Limb (tissue), 2 donors: Measurements from ENCODE around the gene PRSS36.

ENCODE experiments used
- DNase-seq, 2 donors: peaks; one replicate each; pipeline ENCODE4 v3.0.0-alpha.2; 2016; ENCODE audit errors: extremely low spot score in 2 of 2

PRSS36 gene

DNA sequence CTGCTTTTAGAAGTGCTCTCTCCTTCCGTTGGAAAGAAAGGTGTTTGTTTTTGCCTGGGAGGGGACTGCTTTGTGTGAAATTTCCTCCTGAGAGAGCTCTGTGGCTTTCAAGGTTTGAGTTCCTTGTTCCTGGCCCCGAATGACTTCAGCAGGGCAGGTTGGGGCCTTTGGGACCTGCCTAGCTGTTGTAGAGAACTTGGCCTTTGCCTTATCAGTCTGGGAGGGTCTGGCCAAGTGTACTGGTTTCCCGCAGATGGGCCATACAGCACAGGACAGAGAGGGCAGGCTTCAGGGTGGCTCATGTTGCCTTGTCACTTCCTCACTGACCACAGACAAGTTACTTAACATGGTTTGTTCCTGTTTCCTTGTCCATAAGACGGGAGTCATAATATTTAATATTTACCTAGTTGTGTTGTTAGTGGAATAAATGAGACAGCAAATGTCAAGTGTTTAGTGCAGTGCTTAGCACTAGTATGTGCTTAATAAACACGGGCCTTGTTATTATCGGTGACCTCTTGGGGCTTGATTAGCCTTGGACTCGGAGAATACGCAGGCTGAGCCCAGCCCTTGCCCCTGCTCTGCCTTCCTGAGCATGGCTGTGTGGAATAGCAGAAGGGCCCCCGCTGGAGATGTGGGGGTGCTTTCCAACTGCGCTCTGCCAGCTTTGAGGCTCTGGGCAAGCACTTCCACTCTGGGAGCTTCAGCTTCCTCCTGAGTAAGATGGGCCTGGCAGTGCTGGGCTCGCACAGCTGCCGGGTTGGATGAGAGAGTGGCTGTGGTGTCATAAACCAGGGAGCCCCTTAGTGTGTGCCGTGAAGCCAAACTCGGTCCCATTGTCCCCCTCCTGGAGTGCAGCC lies 20.9 kb downstream of the PRSS36 start:
- no peak for DNase-seq

DNA sequence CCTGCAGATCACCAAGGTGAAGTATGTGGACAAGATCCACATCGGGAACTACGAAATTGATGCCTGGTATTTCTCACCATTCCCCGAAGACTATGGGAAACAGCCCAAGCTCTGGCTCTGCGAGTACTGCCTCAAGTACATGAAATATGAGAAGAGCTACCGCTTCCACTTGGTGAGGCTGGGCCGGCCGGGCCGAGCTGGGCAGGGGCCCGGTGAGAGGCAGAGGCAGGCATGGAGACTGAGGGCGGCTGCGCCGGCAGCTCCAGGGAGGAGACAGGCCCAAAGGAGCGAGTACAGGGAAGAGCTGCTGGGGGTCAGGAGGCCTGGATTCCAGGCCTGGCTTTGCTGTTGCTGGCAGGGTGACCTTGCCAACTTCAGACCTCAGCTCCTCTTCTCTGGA lies 22.7 kb downstream of the PRSS36 start:
- no peak for DNase-seq

DNA sequence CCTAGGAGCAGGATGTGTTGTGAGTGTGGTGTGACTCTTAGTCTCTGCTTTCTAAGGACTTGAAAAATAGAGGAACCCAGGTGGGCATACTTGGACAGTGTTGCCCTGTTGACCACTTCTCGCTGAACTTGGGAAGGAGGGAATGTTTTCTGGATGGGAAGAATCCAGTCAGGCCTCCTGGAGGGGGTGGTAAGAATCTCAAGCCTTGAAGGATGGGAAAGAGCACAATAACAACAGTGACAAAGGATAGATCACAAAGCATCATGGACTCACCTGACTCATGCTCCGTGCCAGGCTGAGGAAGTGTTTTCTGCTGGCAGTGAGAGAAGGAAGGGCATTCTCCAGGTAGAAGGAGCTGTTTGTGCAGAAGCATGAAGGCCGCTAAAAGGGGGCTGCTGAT lies 24.0 kb downstream of the PRSS36 start:
- no peak for DNase-seq

DNA sequence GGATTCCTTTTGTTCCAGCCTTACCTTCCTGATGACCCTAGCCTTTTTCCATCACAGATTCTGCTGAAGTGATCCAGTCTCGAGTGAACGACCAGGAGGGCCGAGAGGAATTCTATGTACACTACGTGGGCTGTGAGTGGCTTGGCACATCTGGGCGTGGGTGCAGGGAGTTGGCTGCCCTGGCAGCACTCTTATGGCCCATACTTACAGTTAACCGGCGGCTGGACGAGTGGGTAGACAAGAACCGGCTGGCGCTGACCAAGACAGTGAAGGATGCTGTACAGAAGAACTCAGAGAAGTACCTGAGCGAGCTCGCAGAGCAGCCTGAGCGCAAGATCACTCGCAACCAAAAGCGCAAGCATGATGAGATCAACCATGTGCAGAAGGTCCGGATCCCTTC lies 29.7 kb downstream of the PRSS36 start:
- no peak for DNase-seq

DNA sequence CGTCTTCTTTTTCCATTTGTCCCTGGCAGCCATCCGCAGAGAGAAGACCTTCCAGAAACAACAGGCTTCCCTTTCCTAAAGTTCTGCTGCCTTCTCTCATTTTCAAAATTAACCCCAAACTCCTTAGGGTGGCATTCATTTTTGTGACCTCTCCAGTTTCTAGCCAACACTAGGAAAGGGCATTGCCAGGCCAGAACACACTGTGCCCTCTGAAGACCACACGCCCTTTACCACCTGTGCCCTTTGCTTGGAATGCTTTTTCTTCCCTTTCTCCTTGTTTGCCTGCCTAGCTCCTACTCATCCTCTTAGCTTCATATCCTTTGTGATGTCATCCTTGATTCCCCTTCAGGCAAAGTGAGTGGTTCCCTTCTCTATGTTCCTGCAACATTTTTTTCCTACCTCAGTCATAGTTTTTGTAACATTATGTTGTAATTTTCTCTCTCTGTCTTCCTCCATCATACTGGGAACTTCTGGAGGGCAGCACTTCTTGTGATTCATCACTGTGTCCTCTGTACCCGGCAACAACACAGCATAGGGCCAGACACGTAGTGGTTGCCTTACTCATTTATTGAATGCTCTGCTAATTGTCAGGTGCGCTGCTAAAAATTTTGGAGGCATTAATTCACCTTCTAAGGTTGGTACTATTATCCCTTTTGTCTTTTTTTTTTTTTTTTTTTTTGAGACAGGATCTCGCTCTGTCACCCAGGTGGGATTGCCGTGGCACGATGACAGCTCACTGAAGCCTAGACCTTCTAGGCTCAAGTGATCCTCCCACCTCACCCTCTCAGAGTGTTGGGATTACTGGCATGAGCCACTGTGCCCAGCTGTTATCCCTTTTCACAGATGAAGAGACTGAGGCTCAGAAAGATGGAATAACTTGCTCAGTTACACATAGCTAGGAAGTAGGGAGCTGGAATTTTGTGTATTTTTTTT lies 31.4 kb downstream of the PRSS36 start:
- no peak for DNase-seq

DNA sequence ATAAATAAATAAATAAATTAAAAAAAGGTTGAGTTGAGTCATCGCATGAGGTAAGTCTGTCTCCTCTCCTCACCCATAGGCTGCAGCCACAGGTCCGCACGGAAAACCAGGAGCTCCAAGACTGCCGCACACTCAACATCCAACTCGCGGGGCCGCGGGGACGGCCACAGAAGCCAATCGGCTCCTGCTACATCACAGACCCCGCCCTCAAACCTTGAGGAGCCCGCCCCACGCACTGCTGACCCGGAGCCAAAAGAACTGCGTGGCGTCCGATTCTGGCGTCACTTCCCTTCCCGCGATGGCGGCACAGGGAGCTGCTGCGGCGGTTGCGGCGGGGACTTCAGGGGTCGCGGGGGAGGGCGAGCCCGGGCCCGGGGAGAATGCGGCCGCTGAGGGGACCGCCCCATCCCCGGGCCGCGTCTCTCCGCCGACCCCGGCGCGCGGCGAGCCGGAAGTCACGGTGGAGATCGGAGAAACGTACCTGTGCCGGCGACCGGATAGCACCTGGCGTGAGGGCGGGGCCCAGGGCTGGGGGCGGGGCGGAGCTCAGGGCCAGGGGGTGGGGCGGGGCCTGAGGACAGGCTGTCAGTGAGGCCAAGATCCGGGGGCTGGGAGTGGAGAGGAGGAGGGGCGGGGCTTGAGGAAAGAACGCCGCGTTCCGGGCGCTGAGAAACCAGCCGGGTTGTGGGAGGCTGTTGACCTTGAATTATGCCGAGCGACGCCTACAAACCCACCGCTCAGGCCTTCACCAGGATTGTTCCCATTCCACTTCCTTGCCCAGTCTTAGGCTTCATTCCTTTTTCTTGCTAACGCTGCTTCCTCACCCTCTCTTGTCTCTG lies 32.3 kb downstream of the PRSS36 start, which contains the start of gene KAT8:
Gene KAT8 (plus strand): TSS at position 281 of the 839 bp plus-strand sequence. CDS start 18 bp downstream, at position 299.
- peak; percentile 99 for DNase-seq

DNA sequence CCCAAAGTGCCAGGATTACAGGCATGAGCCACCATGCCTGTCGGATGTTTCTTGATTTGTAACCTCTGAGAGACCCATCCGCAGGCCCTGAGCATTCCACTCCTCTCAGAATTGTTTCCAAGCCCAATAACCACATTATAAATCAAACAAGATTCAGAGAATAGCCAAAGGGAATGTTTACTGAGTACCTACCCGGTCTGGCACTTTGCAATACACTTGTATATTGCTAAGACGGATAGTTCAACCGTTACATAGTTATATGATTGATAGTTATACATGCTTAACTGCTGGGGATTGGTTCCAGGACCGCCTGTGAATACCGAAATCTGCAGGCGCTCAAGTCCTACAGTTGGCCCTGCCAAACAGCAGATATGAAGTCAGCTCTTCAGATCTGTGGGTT lies 35.4 kb downstream of the PRSS36 start:
- no peak for DNase-seq

DNA sequence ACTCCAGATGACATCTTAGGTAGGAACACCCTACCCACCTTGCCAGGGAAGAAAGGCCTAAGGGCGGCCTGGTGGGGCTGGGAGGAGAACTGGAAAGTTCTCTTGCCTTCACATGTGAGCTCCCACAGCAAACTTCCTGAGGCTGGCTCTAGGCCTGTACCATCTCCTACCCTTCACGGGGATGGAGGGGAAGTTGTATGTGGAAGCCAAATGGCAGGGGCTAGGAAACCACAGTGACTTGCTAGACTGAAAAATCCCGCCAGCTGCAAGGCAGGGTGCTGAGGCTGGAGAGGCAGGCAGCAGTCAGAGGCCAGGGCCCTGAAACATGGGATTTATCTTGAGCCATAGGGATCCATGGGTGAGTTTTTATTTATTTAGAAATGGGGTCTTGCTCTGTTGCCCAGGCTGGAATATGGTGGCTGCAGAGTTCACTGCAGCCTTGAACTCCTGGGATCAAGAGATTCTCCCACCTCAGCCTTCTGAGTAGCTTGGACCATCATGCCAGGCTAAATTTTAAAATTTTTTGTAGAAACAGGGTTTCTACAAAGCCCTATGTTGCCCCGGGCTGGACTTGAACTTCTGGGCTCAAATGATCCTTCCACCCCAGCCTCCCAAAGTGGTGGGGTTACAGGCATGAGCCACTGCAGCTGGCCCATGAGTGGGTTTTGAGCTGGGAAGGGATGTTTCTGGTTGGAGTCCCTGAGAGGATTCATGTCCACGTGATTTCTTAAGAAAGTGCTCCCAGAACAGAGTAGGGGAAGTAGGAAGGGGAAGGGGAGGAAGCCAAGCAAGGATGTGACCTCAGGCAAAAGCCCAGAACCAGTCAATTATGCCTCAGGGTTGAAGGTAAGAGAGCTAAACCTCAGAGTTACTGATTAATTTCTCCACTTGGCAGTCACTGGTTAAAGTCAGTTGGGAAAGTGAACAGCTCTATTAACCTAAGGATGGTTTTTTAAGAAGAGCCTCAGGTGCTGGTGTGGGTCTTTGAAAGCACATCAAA lies 36.4 kb downstream of the PRSS36 start:
- no peak for DNase-seq

DNA sequence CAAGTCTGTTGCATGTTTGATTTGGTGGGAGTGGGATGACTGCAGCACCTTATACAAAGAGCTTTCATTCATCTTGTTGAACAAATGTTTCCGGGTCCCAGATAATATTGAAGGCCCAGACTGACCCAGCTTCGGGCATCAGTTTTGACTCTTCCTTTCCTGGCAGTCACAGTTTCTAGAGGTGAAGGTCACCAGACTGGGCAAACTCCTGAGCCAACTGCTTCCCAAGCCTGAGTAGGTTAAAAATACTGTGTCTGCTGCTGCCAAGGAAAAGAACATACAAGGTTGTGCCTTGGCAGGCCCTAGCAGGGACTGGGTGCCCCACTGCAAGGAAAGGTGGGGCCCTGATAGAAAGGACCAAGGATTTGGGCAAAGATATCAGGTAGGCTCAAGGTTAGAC lies 37.2 kb downstream of the PRSS36 start:
- DNase-seq: no peak

DNA sequence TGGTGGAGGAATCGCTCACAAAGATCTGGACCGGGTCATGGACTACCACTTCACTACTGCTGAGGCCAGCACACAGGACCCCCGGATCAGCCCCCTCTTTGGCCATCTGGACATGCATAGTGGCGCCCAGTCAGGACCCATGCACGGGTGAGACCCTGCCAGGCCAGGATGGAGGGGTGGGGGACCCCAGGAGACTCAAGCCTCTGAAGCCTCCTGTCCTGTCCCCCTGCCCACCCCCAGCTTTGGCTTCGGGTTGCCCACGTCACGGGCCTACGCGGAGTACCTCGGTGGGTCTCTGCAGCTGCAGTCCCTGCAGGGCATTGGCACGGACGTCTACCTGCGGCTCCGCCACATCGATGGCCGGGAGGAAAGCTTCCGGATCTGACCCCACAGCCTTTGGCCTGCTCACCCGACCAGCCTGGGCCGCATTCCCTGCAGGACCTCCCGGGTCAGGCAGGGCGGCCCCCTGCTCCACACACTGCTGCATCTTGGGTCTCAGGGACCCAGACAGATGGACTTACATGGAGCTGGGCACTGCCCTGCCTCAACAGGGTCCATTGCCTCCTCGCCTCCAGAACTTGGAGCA lies 37.9 kb downstream of the PRSS36 start:
- no peak for DNase-seq

DNA sequence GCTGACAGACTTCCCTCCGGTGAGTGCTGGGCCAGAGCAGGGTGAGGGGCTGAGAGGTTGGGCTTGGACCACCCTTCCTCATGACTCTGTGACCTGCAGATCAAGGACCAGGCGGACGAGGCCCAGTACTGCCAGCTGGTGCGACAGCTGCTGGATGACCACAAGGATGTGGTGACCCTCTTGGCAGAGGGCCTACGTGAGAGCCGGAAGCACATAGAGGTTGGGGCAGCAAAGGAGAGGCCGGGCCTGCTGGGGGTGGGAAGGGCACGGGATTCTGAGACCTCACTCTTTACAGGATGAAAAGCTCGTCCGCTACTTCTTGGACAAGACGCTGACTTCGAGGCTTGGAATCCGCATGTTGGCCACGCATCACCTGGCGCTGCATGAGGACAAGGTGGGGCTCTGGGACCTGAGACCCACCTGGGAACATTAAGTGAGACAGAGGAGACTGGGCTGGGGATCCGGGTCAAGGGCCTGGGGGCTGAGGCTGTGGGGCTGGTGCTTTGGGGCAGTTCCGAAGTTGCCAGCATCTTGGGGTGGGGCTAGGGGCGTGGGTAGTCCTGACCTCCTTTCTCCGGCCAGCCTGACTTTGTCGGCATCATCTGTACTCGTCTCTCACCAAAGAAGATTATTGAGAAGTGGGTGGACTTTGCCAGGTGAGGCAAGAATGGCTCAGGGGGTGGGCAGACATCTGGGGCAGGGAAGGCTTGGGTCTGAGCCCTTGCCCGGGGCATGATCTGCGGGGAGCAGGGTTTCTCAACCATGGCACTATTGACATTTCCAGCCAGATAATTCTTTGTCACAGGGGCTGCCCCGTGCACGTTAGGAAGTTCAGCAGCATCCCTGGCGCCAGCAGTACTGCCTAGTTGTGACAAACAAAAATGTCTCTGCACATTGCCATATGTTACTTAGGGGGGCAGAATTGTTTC lies 39.5 kb downstream of the PRSS36 start:
- no peak for DNase-seq

DNA sequence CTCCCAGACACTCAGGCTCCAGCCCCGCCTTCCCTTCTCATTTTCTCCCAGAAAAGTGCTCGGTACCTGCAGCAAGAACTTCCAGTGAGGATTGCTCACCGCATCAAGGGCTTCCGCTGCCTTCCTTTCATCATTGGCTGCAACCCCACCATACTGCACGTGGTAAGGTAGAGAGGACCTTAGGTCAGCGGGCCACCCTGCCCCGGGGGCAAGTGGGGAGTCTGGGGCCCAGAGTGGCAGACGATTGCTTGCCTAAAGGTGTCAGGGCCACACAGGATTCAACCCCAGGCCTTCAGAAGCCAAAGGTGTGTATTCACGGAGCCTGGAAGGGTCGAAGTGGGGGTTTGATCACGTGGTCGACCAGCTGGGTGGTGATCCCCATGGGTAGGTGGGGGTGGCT lies 40.2 kb downstream of the PRSS36 start:
- DNase-seq: no peak

DNA sequence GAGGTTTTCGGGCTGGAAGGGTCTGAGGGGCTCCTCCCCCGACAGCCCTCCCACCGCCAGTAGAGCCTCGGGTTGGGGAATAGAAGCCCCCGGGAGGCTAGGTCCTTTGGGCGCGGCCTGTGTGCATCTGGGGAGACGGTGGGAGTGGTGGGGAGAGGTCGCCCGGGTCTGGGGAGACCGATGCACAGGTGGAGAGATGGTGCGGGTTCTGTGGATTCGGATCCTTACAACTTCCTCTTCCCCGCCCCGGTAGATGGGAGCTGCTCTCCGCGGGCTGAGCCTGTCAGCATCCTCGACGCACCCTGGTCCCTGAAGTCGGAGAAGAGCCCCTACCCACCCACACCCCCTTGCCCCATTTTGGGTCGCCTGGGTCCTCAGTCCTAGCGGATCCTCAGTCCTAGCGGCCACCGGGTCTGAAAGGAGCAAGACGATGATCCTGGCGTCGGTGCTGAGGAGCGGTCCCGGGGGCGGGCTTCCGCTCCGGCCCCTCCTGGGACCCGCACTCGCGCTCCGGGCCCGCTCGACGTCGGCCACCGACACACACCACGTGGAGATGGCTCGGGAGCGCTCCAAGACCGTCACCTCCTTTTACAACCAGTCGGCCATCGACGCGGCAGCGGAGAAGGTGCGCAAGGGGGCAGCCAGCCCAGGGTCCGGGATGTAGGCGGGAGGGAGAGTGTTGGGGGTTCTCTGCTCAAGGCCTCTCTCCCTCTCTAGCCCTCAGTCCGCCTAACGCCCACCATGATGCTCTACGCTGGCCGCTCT lies 40.9 kb downstream of the PRSS36 start:
- DNase-seq: no peak

DNA sequence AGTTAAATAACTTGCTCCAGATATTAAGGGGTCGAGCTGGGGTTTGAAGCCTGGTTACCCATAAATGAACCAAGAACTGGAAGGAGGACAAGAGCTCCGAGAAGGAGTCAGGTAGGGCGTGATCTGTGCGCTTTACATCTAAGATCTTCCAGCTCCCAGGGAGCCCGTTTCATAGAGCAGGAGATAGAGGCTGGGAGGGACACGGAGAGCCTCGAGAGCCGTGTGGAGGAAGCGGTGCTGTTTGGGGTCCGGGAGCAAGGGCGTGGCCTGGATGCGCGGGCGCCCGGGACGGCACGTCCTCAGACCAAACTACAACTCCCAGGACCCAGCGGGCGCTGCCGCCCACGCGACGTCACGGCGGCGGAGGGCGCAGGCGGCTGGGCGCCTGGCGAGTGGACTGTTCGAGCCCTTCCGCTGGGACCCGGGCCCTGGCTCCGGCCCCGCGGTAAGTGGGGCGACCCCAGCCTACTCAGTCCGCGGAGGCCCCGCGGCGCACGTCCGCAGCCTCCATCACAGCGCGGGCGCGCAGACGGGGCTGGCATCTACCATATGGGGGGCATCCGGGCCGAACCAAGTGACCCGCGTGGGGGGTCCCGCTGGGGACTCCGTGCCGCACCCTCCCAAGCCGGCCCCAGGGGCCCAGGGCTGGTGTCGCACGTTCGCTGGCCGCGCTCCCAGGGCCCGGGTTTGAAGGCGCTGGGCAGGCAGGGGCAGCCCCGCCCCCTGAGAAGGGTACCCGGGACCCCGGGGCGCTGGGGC lies 41.7 kb downstream of the PRSS36 start, which contains the start of gene BCKDK:
Gene BCKDK (plus strand): TSS at position 352 of the 759 bp plus-strand sequence. CDS start 838 bp downstream, outside the sequence.
- peak; percentile 65 to 85 for DNase-seq

DNA sequence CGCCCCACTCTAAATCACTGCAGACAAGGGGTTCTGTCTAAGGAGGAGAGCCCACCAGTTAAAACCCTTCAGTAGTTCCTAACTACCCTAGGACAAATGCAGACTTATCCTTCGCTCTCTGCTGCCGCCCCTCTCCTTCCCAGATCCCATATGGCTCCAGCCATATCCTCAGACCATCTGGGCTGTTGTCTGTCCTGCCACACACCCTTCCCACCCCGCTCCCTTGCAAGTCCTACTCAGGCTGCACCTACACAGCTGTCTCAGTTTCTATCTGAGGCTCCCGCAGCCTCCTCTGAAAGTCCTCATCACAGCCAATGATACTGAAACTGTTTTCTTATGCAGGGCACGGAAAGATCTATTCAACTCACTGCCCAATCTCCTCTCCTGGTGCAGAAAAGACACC lies 42.4 kb downstream of the PRSS36 start:
- no peak for DNase-seq

DNA sequence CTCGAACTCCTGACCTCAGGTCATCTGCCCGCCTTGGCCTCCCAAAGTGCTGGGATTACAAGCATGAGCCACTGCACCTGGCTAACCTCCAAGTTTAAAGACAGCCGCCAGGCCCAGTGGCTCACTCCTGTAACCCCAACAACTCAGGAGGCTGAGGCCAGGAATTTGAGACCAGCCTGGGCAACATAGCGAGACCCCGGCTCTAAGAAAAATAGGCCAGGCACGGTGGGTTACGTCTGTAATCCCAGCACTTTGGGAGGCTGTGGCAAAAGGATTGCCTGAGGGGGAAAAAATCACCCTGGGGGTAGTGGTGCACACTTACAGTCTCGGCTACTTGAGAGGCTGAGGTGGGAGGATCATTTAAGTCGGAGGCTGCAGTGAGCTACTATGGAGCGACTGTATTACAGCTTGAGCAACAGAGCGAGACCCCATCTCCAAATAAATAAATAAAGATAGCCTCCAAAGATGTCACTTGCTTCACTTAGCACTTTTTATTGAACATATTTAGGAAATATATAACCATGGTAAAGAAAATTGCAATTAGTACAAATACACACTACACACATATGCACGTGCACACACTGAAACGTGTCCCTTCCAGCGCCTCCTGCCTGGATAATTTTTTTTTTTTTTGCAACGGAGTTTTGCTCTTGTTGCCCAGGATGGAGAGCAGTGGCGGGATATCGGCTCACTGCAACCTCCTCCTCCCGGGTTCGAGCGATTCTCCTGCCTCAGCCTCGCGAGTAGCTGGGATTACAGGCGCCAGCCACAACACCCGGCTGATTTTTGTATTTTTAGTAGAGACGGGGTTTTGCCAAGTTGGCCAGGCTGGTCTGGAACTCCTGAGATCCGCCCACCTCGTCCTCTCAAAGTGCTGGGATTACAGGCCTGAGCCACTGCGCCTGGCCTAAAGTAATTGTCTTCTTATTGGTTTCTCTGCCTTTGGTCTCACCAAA lies 43.1 kb downstream of the PRSS36 start:
- DNase-seq: no peak
